HG03097 (cell line): ENCODE results near the gene RNASEH2B.

Experiments used
- ATAC-seq: cut with Tn5 transposase; IDR thresholded peaks from one replicate; pipeline ENCODE4 v1.9.1; 2021; ENCODE audit not compliant: unreplicated experiment, low FRiP score

RNASEH2B gene, protein sequence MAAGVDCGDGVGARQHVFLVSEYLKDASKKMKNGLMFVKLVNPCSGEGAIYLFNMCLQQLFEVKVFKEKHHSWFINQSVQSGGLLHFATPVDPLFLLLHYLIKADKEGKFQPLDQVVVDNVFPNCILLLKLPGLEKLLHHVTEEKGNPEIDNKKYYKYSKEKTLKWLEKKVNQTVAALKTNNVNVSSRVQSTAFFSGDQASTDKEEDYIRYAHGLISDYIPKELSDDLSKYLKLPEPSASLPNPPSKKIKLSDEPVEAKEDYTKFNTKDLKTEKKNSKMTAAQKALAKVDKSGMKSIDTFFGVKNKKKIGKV

DNA sequence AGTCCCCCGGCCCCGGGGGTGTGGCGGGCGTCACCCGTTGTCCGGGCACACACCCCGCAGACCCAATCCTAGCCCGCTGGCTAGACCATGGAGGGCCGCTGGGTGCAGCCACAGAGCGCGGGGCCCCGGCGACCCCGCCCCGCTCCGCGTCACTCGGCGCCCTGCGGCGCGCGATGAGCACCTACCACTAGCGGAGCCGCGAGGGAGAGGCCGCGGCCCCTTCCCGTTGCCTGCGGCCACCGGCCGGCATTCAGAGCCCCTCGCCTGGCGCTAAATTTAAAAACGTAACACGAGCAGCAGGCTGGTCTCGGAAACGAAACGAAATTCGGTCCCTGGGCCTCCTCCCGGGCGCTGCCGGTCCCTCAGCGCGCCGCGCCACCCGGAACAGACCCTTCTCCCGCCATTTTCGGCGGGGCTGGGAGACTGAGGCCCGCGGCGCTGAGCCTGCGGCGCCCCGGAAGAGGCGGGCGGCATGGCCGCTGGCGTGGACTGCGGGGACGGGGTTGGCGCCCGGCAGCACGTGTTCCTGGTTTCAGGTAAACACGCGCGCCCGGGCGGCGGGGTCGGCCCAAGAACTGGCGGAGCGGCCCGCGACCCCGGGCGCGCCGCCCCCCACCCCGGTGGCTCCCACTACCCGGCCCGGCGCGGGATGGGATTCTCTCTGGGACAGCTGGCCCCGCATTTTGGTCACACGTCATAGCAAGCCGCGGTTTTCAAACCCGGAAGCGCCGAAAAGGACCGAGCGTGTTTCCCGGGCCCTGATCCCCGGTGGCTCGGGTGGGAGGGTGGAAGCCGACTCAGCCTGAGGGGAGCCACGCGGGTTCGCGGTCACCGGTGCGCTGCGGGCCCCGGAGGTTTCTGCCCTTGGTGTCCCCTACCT lies at the start of gene RNASEH2B:
Gene RNASEH2B (plus strand): TSS at position 187 of the 880 bp plus-strand sequence. CDS start 286 bp downstream, at position 473.
- ATAC-seq = peak; percentile 52

GRCh38 chr13:50864492-50864891 lies 45.1 kb upstream of the RNASEH2B start:
- no peak for ATAC-seq

DNA sequence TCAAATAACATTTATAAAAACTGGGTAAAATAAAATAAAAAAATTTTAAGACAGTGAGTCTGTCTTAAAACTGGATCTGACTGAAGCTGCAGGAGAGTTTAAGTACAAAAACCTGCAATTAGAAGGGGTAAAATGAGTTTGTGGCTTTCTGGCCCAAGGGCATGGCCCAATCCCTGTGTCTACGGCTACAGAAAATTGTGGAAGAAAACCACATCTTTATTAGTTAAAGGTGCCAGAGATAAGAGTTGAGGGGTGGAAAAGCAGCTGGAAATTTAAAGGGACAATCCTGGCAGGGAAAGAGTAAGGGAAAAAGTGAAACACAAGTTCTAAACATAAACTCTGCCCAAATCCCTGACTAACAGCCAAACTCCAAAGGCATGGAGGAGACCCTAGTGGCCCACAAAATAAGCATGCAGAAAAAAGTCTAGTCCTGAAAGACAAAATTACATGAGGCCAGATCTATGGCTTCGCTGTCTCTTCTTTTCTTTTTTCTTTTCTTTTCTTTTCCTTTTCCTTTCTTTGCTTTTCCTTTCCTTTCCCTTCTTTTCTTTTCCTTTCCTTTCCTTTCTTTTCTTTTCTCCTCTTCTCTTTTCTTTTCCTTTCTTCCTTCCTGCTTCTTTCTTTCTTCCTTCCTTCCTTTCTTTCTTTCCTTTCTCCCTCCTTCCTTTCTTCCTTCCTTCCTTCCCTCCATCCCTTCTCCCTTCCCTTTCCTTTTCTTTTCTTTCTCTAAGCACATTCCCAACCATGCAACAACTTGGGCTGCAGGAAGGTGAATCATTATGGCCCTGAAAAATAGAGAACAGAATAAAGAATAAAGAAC lies 42.6 kb upstream of the RNASEH2B start:
- no peak for ATAC-seq

DNA sequence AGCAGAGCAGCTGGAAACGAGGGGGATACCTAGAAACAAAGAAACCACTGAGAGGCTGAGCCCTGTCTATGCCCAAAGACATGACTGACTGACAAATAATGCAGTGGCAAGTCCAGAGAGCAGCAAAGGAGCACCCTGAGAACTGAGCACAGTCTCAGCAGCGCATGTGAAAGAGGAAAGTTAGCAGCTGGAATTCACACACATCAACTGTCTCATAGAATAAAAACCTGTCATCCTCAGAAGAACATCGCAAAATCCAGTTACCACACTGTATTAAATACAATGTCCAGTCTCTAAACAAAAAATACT lies 42.0 kb upstream of the RNASEH2B start:
- ATAC-seq = no peak

DNA sequence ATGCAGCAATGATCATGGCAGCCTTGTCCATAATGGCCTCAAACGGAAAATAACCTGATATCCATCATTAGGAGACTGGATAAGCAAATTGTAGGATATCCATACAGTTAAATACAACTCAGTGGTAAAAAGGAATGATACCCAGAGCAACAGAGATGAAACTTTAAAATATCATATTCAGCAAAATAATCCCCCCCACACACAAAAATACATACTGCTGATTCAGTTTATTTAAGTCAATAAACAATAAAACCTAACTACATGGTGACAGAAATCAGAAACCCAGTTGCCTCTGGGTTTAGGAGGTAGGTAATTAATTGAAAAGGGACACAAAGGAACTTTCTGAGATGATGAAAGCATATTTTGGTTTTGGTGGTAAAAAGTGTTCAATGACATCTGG lies 38.2 kb upstream of the RNASEH2B start:
- ATAC-seq = no peak

- ATAC-seq = no peak
These were observed 36.1 kb upstream of the RNASEH2B start for GRCh38 chr13:50873467-50873866.

GRCh38 chr13:50873991-50874390 lies 35.6 kb upstream of the RNASEH2B start:
- ATAC-seq = no peak

DNA sequence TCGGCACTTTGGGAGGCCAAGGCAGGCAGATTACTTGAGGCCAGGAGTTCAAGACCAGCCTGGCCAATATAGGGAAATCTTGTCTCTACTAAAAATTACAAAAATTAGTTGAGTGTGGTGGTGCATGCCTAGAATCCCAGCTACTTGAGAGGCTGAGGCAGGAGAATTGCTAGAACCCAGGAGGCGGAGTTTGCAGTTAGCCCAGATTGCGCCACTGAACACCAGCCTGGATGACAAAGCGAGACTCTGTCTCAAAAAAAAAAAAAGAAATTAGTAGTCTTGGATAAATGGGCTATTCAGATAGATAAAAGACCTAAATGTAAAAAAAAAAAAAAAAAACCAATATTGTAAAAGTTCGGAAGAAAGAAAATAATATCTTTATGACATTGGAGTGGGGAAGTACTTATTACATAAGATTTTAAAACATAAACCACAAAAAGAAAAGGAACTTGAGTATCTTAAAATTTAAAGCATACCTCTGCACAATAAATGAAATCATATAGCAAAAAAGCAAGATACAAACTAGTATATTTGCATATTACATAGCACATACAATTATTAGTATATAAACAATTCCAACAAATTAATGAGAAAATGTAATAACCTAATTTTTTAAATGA lies 26.7 kb upstream of the RNASEH2B start:
- ATAC-seq = no peak

- ATAC-seq = no peak
These were observed 25.9 kb upstream of the RNASEH2B start for GRCh38 chr13:50883728-50884127.

DNA sequence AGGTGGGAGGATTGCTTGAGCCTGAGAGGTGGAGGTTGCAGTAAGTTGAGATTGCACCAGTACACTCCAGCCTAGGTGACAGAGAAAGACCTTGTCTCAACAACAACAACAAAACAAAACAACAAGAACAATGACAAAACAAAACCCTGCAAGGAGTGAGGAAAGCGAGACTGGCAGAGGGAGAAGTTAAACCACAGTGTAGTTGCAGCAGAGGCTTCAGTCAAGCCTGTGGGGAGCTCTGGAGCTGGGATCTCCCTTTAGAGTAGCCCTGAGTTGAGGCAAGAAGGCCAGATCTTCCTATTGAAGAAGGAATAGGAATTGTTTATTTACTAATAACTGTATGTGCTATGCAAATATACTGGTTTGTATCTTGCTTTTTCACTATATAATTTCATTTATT lies 25.3 kb upstream of the RNASEH2B start:
- no peak for ATAC-seq

DNA sequence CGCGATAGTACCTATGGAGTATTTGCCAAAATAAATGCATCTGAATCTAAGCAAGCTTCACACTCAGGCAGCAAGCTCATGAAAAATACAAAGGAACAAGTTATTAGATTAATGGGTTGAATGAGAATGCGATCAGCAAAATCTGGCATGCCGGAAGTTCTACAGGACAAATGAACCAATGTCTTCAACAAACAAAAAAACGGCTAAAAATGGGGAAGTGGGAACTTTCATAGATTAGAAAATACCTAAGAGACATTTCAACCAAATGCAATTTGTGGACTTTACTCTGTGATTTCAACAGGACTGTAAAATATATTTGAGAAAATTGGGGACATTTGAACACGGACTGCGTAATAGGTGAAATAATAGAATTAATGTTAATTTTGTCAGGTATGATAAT lies 22.4 kb upstream of the RNASEH2B start:
- ATAC-seq = no peak

- ATAC-seq = no peak
These were observed 21.2 kb upstream of the RNASEH2B start for GRCh38 chr13:50888362-50888761.

DNA sequence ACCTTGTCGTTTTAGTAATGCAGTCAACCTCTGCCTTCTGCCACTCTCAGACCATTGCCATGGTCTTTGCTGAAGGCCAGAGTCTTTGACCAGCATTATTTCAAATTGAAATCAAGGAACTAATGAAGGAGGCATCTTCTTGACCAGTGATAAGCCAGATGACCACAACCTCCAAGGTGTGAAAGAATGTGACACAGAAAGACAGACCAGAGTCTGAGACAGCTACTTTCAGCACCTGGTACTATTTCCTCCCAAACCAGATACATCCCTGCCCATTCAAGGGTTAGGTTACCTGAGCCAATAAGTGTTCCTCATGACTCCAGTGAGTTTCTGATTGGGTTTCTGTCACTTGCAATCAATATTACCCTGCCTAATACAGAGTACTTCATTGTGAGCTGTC lies 20.3 kb upstream of the RNASEH2B start:
- ATAC-seq = no peak

- ATAC-seq = no peak
These were observed 18.4 kb upstream of the RNASEH2B start for GRCh38 chr13:50891206-50891605.

DNA sequence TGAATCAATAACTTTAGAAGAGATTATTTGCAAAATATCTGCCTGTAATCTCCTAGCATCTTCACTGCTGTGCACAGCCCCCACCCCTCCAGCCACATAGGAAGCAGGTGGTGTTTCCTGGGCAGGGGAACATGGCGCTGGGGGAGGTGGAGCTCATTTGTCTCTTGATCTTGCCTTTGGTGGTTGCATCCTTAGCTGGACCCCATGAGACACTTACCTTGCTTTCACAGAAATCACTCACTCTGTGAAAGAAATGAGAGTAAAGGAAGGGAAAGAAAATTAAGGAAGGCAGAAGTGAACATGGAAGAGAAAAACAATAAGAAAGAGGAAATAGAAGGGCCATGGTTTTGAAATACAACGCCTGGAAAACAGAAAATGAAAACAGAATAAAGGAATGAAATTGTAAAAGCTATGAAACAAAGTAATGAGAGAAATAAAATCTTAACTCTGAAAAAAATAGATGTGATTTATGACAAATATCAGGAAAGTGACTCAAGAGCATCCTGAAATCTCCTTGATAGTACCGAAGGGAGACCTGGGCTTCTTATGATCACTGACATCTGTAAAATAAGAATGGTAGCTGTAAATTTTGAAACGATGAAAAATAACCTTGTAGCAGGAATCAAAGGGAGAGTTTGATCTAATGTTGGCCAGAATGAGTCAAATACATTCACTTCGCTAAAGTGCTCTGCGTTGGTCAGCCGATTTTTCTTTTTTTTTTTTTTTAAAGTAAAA lies 17.2 kb upstream of the RNASEH2B start:
- ATAC-seq = no peak

GRCh38 chr13:50893211-50893852 lies 16.3 kb upstream of the RNASEH2B start:
- peak; percentile 68 for ATAC-seq

DNA sequence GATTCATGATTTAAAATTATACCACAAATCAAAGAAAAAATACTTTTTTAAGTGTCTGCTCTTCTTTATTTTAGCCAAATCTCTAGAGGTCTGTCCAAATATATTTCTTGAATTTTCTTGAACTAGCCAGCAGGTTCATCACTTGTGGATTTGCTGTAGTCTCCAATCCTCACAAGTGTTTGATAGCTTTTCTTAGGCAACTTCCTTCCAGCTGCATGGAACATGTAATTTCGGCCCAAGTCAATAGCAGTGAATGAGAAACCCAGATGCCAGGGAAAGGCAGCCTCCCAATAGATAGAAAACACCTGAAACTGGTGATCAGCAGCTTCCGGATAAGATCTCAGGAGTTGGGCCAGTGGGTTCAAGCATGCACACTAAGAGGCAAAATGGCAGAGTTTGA lies 15.6 kb upstream of the RNASEH2B start:
- no peak for ATAC-seq

DNA sequence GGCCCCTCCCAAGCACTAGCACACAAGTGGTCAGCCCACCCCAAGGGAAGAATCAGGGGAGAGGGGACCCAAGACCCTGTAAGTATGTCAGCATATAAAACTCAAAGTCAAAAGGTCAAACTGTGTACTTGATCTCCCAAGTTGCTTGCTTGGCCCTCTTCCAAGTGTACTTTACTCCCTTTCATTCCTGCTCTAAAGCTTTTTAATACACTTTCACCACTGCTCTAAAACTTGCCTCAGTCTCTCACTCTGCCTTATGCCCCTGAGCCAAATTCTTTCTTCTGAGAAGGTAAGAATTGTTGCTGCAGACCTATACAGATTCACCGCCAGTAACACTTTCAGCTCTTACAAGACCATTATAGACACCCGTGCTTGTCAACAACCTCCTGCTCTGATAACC lies 15.1 kb upstream of the RNASEH2B start:
- no peak for ATAC-seq

DNA sequence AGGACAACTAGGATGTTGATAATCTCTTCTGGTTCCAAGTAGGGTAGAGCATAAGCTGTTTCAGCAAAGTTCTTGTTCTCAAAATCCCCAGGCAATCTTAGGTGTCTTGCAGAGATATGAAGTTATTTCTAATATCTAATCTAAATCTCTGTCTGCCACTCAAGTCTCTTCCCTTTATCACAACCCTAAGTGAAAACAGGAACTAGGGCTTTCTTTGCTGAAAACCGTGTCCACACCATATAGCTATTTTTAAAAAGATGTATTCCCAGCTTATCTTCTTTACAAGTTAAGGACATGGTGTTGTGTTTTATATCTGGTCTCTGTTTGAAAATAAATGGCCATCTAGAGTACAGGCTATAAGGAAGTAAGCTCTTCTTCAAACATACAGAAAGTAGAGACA lies 11.3 kb upstream of the RNASEH2B start:
- ATAC-seq = no peak

GRCh38 chr13:50901701-50902100 lies 7.9 kb upstream of the RNASEH2B start:
- ATAC-seq = no peak
